GM18861 (cell line): ENCODE measurements around the gene MIGA1.
"Not testable (repeated sequence)": the region's sequence is repeated elsewhere in the genome, so short reads cannot be mapped to it uniquely, and the experiment has no call there.

Source experiments
- ATAC-seq: cut with Tn5 transposase; IDR thresholded peaks from one replicate; pipeline ENCODE4 v1.9.1; 2021; ENCODE audit not compliant: unreplicated experiment

The MIGA1 gene

DNA sequence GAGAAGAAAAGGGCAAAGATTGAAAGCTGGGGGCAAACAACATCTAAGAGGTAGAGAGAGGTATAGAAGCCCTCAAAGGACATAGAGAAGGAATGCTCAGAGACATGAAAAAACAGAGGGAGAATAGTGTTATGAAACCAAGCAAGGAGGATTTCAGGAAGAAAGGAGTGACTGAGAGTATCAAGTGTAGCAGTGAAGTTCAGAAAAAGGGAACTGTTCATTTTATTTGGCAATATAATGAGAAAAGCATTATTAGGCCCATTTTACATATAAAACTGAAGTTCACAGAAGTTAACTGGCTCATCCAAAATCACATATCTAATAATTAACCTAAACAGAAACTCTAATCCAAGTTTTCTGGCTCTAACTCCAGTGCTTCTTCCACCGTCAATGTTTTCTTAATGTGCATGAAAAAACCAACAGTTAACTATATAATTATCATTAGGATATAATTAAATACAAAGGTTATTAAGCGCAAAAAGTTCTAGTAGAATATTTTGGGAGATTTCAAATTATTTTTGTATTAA, 126.6 kb downstream of the MIGA1 start:
- ATAC-seq = no peak

DNA sequence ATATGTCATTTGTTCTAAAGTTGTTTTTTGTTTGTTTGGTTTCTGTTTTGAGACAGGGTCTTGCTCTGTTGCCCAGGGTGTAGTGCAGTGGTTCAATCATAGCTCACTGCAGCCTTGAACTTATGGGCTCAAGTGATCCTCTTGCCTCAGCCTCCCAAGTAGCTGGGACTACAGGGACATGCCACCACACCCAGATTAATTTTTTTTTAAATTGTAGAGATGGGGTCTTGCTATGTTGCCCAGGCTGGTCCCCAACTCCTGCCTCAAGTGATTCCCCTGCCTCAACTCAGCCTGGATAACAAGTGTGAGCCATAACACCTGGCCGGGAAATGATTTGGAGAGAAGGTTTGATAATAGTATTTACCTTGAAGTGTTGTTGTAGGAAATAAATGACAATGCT, 127.2 kb downstream of the MIGA1 start:
- ATAC-seq = no peak

DNA sequence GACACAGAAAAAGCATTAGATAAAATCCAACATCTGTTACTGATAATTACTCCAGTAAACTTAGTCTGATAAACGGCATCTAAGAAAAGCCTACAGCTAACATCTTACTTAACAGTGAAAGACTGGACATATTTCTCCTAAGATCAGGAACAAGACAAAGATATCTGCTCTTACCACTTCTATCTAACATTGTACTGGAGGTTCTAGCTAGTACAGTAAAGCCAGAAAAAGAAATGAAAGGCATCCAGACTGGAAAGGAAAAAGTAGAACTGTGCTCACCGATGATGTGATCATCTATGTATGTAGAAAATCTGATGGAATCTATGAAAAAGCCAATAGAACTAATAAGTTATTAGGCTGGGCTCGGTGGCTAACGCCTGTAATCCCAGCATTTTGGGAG, 130.7 kb downstream of the MIGA1 start:
- no peak for ATAC-seq

DNA sequence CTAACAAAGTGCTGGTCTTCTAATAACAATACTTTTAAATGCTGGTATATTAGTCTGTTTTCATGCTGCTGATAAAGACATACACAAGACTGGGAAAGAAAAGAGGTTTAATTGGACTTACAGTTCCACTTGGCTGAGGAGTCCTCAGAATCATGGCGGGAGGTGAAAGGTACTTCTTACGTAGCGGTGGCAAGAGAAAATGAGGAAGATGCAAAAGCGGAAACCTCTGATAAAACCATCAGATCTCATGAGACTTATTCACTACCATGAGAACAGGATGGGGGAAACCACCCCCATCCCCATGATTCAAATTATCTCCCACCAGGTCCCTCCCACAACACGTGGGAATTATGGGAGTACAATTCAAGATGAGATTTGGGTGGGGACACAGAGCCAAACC, 139.5 kb downstream of the MIGA1 start:
- ATAC-seq = not testable (repeated sequence)

DNA sequence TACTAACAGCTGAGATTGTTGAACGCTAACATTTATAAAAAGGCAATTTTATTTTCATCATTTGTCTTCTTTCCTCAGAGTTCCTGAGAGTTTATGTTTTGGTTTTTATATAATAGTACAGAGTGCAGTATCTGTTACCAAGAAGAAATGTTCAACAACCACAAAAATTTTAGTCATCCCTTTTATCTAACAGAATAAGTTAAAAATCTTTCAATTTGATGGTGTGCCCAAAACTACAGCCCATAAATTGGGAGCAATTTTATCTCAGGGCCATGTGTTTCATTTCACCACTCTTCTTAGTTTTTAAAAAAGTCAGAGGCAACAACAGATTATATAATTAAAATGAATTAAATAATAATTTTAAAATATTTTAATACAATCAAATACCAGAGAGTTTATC, 146.1 kb downstream of the MIGA1 start:
- ATAC-seq = no peak

DNA sequence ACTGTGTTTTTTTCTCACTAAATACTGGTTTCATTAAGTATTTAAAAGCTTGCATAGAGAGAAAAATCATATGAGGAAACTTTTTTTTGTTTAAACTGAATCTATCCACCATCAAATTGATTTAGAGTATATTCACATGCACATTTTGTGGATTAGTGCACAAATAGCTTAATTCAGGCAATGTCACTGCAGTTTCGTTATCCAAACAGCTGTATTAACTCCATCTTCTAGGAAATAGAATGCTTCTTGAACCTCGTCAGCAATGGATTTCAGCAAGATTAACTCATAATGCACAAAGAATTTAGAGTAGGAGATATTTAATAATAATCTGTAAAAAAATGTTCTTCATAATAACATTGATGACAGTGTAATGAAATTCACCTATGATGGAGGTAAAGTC, 146.5 kb downstream of the MIGA1 start:
- ATAC-seq = no peak

DNA sequence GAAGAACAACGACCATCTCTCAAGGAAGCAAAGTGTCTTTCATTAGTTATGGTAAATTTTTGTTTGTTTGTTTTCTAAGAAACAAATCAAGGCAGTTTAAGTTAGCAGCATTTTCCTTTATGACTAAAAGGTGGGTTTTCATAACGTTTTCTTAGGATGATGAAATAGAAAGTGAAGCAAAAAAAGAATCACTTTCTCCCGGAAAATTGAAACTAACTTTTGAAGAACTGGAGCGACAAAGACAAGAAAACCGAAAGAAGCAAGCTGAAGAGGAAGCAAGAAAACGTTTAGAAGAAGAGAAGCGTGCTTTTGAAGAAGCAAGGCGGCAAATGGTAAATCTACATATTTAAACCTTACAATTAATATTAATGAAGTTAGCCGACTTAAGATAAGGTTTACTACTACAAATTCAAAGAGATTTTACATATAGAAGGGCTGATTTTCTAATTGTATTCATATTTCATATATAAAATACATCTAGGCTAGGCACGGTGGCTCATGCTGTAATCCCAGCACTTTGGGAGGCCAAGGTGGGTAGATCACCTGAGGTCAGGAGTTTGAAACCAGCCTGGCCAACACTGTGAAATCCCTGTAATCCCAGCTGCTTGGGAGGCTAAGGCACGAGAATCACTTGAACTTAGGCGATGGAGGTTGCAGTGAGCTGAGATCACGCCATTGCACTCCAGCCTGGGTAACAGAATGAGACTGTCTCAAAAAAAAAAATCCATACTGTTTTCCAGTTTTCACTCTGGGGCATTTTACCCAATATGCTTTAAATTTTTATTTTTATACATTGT, 147.3 kb downstream of the MIGA1 start:
- no peak for ATAC-seq

DNA sequence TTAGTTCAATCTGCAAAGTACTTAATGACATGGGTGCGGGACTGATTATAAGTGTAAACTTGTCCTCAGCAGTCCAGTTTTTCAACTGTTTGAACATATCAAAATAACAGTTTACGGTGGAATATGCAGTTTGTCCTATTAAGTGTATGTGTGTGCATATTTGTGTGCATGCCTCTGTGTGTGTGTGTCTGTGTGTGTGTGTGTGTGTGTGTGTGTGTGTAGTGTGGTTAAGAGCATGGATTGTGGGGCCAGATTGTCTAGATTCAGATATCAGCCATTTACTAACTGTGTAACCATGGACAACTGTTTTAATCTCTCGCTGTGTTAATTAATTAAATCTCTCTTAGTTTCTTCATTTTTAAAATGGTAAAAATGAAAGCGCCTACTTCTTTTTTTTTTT, 148.0 kb downstream of the MIGA1 start:
- no peak for ATAC-seq
